Islet precursor cell (in vitro differentiated cells): Measurements from ENCODE around the gene DUSP1.

Experiments
- DNase-seq: peaks from one replicate; pipeline ENCODE4 v3.0.0-alpha.2; 2018

Gene DUSP1

DNA sequence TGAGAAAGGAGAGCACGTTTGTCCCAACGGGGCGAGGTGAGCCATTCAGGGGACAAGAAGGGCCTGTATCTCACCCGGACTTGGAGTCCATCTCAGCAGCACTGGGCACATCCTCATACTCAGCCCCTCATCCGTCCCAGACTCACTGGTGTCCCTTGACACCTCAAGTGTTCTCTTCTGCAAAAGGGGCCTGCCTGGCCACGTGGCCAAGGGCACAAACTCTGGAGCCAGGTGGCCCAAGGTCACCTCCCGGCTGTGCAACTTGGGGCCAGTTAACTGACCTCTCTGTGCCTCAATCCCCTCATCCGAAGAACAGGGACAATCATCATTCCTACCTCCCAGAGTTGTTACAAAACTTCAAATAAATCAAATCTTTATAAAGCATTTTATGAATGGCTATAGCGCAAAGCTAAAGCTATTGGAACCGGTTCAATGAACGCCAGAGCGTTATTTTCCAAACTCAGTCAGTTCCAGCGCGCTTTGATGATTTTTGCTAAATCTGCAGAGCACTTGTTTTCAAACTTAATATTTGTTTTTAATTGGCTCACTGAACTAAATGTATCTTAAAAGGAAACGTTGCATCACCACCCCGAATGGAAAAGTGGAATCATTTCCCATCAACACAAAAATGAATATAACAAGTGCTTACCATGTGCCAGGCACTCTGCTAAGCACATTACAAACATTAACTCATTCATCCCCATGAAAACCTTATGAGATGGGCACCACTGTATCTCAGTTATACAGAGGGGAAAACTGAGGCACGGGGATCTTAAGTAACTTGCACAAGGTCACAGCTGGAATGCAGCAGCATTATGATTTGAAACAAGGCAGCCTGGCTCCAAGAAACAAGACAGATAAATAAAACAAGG, 49.3 kb downstream of the DUSP1 start:
- no peak for DNase-seq

GRCh38 chr5:172720655-172721054, 50.3 kb downstream of the DUSP1 start:
- no peak for DNase-seq

GRCh38 chr5:172719211-172719610, 51.8 kb downstream of the DUSP1 start:
- no peak for DNase-seq

GRCh38 chr5:172718527-172719114, 52.4 kb downstream of the DUSP1 start:
- DNase-seq = no peak
